ENCODE measurements around the gene CRYBA4.
"Not testable (repeated sequence)": the region's sequence is repeated elsewhere in the genome, so short reads cannot be mapped to it uniquely, and the experiment has no call there.

Gene CRYBA4

DNA sequence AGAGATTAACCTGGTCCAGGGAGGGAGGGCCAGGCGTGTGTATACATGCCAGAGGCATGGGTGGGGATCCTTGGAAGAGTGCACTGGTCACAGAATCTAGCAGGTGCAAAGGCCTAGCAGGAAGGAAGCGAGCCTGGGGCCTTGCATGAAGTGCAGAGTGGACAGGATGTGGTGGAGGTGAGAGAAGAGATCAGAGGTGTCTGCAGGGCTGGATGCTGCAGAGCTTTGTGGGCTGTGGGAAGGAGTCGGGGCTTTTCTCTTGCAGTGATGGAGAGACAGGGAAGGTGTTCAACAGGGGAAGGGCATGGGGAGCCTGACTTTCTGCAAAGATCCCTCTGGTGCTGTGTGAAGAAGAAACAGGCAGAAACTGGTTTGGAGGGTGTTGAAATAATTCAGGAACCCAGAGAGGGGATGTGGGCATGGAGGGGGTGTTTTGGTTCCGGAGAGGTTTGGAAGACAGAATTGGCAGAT lies 29.3 kb upstream of the CRYBA4 start:
- no peak for DNase-seq (ENCODE audit: low read depth)
- no peak overlapping the region for H3K4me3 ChIP-seq (ENCODE audit: low read depth, low read length)

DNA sequence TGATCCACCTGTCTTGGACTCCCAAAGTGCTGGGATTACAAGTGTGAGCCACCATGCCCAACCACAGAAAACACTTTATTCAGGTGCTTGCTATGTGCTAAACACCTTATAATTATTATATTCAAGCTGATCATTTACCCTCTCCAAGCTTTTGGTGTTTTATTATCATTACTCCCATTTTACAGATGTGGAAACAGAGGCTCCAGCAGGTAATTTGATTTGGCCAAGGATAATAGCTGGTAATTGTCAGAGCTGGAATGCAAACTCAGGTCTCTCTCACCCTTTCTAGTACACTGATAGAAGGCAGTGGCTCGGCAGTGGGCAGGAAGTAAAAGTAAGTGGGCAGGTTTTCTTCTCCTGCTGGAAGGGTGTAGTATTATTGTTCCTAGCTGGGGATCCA lies 28.0 kb upstream of the CRYBA4 start:
- no peak overlapping the region for H3K4me3 ChIP-seq (ENCODE audit: low read depth, low read length)
- DNase-seq (ENCODE audit: low read depth): no peak

DNA sequence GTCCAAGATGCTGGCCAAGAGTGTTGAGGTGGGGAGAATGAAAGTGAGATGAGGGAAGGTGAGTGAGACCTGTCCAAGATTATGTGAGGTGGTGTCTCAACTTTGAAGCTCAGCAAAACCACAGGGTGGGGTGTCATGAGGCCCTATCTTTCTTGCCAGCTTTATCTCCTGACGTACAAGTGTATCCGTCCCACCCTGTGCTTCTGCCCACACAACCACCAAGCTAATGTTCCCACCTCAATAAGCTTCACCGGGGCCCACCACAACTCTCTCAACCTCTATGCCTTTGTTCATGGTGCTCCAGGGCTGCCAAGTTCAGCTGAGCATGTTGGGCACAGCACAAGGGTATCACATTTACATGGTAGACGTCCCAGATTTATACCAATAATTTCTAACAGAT lies 24.7 kb upstream of the CRYBA4 start:
- no peak overlapping the region for H3K4me3 ChIP-seq (ENCODE audit: low read depth, low read length)
- no peak for DNase-seq (ENCODE audit: low read depth)

DNA sequence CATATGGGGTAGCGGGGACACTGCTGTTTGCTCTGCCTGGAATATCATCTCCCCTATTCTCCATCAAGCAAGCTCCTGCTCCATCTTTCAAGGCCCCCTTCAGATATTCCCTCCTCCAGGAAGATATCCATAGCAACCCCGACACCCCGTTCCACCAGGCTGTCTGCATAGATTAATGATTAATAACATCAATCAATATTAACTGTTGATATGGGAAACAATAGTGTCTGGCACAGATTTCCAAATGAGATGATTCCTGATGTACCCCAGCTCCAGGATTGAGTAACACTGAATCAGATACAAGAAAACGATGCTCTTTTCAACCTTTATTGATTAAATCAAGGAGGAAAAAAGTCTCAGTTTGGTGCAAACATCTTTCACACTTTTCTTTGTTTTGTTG lies 24.3 kb upstream of the CRYBA4 start:
- DNase-seq (ENCODE audit: low read depth): no peak
- no peak overlapping the region for H3K4me3 ChIP-seq (ENCODE audit: low read depth, low read length)

DNA sequence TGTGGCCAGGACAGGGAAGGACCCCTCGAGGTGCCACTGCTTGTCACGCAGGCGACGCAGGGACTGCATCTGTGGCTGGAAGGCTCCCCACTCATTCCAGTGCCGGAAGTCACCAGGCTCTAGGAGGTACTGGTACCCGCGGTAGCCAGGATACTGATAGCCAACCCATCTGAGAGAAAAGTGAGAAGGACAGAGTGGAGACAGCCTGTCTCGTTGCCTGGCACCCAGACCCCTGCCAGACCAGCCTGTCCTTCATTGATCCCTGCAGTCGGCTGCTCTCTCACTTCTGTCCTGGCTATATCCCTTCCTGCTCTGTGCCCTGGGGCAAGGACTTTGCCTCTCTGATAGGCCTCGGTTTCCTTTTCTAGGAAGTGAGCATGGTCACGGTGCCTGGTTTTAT lies 22.3 kb upstream of the CRYBA4 start:
- no peak overlapping the region for H3K4me3 ChIP-seq (ENCODE audit: low read depth, low read length)
- no peak for DNase-seq (ENCODE audit: low read depth)

DNA sequence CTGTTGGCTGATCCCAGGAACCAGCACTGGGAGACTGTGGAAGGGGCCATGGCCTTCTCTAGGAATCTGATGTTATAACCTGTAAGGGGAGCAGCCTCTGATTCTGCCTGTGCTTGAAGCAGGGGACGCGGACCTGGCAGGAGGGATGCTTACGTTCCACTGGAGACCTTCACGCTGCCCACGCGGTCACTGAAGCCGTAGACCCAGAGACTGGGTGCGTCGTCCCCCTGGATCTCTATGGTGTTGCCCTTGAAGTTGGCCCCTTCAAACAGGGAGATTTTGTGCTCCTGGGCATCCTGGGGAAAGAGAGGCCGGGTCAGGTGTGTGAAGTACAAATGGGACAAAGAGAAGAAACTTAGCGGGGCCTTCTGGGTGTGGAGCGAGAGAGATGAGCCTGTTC lies 20.0 kb upstream of the CRYBA4 start:
- DNase-seq (ENCODE audit: low read depth): no peak
- H3K4me3 ChIP-seq (ENCODE audit: low read depth, low read length): no peak overlapping the region

DNA sequence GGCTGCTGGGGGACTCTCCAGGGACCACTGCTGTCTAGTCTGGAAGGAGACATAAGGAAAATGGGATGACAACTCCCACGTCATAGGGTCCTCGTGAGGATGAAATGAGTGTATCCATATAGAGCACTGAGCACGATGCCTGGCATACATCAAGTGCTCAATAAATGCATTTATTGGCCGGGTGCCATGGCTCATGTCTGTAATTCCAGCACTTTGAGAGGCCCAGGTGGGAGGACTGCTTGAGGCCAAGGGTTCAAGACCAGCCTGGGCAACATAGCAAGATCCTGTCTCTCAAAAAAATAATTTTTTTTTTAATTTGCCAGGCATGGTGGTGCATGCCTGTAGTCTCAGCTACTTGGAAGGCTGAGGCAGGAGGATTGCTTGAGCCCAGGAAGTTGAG lies 19.6 kb upstream of the CRYBA4 start:
- no peak for DNase-seq (ENCODE audit: low read depth)
- no peak overlapping the region for H3K4me3 ChIP-seq (ENCODE audit: low read depth, low read length)

DNA sequence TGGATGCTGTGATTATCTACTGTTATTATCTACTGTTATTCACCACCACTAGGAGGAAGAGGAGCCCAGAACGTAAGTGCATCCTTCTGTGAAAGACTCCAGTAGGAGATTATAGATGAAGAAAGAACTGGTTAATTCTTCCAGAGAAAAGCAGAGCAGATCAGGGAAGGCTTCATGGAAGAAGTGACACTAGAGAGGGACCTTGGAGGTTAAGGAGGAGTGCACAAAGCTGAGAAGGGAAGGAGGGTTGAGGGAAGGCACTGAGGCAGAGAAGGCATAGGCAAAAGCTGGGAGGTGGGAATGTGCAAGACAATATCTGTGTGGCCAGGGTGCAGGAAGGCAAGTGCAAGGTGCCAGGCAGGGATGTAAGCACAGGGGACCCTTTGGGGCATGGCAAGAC lies 17.4 kb upstream of the CRYBA4 start:
- H3K4me3 ChIP-seq (ENCODE audit: low read depth, low read length): no peak overlapping the region
- no peak for DNase-seq (ENCODE audit: low read depth)

DNA sequence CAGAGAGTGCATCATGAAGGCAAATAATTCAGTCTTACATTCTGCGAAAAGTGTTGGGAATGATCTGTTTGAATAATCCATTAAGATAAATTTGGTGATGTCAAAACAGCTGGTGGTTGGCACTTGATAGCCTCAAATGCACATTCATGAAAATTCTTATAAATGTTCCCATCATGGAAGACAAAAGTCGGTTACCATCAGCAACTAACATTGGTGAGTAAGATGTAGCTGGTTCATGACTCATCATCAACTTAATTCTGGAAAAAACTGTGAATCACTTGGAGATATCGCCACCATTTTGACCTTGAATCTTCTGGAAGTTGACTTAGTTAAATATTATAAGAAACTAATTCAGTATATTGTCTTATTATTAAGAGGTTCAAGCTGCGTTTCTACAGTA lies 15.2 kb upstream of the CRYBA4 start:
- no peak overlapping the region for H3K4me3 ChIP-seq (ENCODE audit: low read depth, low read length)
- peak; percentile 8 for DNase-seq (ENCODE audit: low read depth)

DNA sequence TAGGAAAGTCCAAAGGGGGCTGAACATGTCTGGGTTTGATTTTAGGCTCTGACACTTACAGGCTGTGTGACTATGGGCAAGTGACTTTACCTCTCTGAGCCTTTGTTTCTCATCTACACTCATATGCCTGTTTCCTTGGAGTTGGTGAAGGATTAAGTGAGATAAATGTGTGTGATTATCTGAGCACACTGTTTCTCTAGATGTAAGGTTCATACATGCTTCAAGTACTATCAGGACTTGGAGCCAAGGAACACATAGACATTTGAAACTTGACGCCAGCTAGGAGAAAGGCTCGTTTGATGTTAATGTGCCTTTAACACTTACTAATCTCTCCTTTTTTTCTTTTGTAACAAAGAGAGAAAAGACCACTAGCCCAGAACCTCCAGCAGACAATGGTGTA lies 13.6 kb upstream of the CRYBA4 start:
- no peak for DNase-seq (ENCODE audit: low read depth)
- H3K4me3 ChIP-seq (ENCODE audit: low read depth, low read length): no peak overlapping the region

DNA sequence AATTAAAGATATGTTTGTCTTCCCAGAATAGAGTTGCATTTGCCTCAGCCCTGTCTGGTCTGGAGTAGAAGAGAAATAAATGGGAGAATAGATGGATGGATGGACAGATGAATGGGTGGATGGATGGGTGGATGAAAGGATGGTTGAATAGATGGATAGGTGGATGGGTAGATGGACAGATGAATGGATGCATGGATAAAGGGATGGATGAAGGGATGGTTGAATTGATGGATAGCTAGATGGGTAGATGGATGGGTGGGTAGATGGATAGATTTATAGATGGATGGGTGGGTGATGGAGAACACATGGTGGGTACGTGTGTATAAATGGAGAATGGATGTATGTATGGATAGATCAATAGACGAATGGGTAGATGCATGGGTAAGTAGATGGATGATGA lies 12.5 kb upstream of the CRYBA4 start:
- no peak overlapping the region for H3K4me3 ChIP-seq (ENCODE audit: low read depth, low read length)

DNA sequence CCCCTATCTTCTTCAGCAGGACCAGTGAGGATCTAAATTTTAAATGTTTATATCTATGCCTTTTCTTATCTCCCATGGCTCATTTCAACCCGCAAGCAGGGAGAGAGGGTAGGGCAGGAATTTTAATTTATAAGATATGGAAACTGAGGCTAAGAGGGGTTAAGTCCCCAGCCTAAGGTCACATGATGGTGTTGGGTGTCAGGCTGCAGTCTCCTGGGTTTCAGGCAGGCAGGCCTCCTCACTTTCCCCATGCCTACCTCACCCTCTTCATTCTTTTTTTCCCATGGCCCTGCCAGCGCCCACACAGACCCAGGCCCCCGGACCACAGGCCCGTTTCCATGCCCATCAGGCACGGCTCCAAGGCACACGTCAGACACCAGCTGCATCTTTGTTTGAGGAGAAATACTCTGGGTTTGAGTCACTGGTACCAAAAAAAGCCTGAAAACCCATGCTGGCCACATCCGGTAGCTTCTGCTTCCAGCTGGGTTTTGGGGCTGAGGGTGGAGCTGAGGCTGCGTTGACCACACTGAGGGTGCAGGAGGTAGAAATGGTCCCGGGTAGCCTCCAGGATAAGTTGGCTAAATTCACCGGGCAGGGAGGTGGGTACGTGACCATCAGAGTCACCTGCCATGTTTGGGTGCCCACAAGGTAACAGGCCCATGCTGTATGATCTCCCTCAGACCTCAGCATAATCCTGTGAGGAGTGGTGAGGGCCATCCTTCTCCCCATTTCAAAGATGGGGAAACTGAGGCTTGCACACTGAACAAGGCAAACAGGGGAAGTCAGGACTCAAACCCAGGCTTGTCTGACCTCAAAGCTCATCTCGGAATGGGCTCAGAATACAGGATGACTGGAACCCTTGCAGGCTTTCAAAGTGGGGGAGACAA lies 11.4 kb upstream of the CRYBA4 start:
- no peak overlapping the region for H3K4me3 ChIP-seq (ENCODE audit: low read depth, low read length)
- peak; percentile 63 for DNase-seq (ENCODE audit: low read depth)

More for the DNA sequence above, 12.5 kb upstream of the CRYBA4 start:
- DNase-seq (ENCODE audit: low read depth): no peak

DNA sequence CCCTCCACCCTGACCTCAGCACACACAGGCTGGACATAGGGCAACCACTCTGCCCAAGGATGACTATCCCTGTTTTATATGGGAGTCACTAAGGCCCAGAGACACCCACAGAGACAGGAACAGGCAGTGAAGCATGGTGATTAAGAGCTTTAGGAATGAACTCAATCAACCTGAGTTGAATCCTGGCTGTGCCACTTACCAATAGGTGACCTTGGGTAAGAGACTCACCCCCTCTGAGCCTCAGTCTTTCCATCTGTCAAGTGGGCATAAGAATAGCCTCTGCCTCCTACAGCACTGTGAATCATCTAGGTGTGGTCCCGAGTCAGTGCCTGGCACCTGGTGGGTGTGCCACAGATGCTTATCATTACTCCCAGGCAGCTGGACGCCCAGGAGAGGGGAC lies 10.8 kb upstream of the CRYBA4 start:
- DNase-seq (ENCODE audit: low read depth): no peak
- no peak overlapping the region for H3K4me3 ChIP-seq (ENCODE audit: low read depth, low read length)

DNA sequence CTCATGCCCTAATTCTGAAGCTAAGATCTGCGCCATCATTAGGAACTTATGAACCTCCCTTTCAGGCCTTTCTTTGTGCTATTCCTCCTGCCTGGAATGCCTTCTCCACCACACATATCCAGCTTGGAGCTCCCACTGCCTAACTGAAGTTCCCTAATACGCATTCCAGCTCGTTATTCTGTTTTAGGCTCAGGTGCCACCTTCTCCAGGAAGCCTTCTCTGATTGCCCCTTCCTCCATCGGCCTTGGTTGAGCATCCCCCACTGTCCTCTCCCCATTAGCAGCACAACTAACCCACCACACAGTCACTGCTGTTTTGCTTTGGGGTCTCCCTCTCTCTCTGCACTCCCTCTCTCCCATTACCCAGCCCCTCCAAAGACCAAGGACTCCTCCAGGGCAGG lies 9.1 kb upstream of the CRYBA4 start:
- no peak for DNase-seq (ENCODE audit: low read depth)
- no peak overlapping the region for H3K4me3 ChIP-seq (ENCODE audit: low read depth, low read length)

DNA sequence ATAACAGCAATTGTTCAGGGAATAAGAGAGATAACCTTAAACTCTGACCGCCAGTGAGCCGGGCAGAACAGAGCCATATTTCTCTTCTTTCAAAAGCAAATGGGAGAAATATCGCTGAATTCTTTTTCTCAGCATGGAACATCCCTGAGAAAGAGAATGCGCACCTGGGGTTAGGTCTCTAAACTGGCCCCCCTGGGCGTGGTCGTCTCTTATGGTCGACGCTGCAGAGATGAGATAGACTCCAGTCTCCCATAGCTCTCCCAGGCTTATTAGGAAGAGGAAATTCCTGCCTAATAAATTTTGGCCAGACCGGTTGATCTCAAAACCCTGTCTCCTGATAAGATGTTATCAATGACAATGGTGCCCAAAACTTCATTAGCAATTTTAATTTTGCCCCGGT lies 8.0 kb upstream of the CRYBA4 start:
- H3K4me3 ChIP-seq (ENCODE audit: low read depth, low read length); DNase-seq (ENCODE audit: low read depth): not testable (repeated sequence)

DNA sequence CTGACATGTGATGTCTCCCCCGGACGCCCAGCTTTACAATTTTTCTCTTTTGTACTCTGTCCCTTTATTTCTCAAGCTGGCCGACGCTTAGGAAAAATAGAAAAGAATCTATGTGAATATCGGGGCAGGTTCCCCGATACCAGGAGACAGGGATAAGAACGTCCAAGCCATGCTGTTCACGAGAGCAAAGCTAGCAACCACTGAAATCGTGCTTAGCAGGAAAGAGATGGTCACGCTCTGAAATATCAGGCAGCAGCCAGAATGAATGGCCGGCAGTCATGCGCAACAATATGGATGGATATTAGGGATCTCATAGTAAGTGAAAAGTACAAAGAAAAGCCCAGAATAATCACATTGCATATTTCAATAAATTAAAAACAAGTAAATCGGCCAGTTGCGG lies 7.4 kb upstream of the CRYBA4 start:
- H3K4me3 ChIP-seq (ENCODE audit: low read depth, low read length): no peak overlapping the region
- no peak for DNase-seq (ENCODE audit: low read depth)

DNA sequence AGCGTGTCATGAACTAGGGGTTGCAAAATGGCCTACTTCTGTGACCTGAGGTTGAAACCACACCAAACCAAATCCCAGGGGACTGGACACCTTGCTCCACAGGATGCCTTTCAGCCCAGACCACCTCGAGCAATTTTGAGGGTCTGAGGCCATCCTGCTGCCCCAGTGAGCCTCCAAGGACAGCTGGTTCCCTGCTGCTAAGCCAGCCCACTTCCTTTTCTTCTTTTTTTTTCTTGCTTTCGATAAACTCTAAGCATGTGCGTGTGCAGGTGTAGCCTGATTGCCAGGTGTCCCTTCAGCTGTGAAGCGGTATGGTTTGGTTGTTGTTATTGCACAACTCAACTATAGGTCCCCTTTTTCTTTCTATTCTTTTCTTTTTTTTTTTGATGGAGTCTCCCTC lies 6.6 kb upstream of the CRYBA4 start:
- H3K4me3 ChIP-seq (ENCODE audit: low read depth, low read length): no peak overlapping the region
- no peak for DNase-seq (ENCODE audit: low read depth)

DNA sequence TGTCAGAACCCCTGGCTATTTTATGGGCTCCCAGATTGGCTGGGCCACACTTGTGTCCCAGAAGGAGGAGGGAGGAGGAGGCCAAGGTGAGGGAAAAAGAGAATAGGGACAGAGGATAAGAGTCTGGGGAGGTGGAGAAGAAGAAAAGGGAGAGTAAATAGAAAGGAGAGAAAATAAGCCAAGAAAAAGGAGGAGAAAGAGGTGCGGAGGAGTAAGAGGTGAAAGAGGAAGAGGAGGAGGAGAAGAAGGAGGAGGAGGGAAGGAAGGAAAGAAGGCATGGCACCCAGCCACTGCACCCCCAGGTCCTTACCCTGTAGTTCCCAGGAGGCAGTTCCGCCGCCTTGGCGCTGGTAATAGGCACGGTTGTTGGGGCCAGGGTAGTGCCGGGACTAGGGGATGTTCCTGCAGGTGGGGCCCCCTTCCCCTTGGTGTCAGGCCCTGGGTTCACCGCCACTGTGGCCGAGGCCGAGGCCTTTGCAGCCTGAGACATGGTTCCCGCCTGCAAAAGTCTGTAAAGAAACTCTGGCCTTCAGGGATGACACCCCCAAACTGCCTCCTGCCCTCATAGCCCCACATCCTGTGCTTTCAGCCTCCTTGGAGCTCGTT lies 5.8 kb upstream of the CRYBA4 start:
- H3K4me3 ChIP-seq (ENCODE audit: low read depth, low read length): no peak overlapping the region
- DNase-seq (ENCODE audit: low read depth): no peak

DNA sequence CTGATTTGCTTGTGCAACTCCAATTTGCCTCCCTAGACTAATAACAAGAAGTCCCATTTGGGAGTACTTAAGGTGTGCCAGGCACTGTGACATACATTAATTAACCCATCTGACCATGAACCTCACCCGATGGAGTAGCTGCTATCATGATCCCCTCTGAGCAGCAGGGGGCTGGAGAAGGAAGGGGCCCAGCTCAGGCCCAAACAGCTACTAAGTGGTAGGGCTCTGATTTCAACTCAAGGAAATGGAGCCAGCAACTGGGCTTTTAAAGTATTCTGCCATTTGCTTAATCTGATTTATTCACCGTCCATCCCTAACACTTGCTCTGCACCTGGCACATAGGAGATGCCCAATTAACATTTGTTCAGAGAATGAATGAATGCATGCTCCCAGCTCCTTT lies 5.1 kb upstream of the CRYBA4 start:
- H3K4me3 ChIP-seq (ENCODE audit: low read depth, low read length): no peak overlapping the region
- no peak for DNase-seq (ENCODE audit: low read depth)

DNA sequence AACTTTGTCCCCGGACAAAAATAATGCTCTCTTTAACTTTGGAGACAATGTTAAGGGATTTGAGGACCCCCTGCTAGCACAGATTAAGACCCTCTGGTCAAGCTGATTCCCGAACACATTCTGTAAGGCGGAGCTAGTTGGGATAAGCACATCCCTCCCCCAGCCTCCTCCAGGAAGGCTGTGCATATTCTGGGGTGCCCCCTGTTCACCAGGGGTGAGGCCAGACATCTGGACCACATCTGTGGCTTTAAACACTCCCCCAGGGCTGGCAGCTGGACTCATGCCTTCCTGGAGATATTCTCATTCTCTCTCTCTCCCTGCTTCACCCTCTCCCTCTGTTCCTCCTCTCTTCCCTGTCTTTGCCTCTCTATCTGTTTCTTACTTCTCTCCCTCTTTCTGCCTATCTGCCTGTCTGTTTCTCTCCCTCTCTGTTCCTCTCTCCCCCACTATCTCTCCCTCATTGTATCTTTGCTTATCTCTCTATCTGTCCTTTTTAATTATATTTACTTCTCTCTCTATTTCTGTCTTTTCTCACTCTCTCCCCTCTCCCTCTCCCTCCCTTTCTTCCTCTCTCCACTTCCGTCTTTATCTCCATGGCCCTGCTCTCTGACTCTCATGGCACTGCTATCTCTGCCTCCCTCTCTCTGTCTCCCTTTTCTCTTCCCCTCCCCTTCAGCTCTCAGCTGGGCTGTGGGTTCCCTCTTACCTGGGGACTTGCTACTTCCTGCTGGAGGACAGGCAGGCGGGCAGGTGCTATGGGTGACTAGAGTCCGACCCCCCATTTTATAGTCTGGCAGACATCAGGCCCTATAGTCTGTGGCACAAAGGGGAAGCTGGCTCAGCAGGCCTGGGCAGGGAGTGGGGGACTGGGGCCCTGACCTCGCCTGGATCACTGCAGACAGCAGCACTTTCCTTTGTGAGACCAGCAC lies 4.2 kb upstream of the CRYBA4 start, which contains the start of gene CRYBB1:
CRYBB1 (minus strand) TSS at position 757 of the 929 bp plus-strand sequence. CDS start 1,708 bp downstream, outside the sequence.
- no peak for DNase-seq (ENCODE audit: low read depth)
- no peak within 1 kb of the TSS for H3K4me3 ChIP-seq (ENCODE audit: low read depth, low read length)

All from skeletal muscle cell (primary cell).